Effector memory CD8-positive, alpha-beta T cell (primary cell): ENCODE results near the gene CRHR1.

Experiments used
- ATAC-seq: fragments of 150-1000 bp; cut with Tn5 transposase; replicated peaks from 2 replicates; pipeline ENCODE4 v1.10.0; 2021; ENCODE audit warnings: mild to moderate bottlenecking, moderate library complexity
- DNase-seq, 3 experiments: peaks; one replicate each; pipeline ENCODE4 v3.0.0; 2021
- H3K27ac Mint-ChIP-seq, 2 donors: one replicate each; pipeline ENCODE4 v1.8.0; 2022; ENCODE audit warnings: mild to moderate bottlenecking in 2 of 2, mixed read lengths in 2 of 2, moderate library complexity in 2 of 2
- H3K27me3 Mint-ChIP-seq, 2 donors: one replicate each; pipeline ENCODE4 v1.8.0; 2022; ENCODE audit warnings: mixed read lengths in 2 of 2
- H3K36me3 Mint-ChIP-seq: one replicate; pipeline ENCODE4 v1.8.0; 2022; ENCODE audit warnings: mild to moderate bottlenecking, moderate library complexity, mixed read lengths; ENCODE audit not compliant: insufficient read depth
- H3K4me1 Mint-ChIP-seq, 2 donors: one replicate each; pipeline ENCODE4 v1.8.0; 2022; ENCODE audit warnings: low read depth in 2 of 2, mixed read lengths in 2 of 2
- H3K4me3 Mint-ChIP-seq, 2 donors: one replicate each; pipeline ENCODE4 v1.8.0; 2022; ENCODE audit warnings: mild to moderate bottlenecking in 2 of 2, mixed read lengths in 2 of 2, moderate library complexity in 2 of 2
- H3K9me3 Mint-ChIP-seq, 2 donors: one replicate each; pipeline ENCODE4 v1.8.0; 2022; ENCODE audit warnings: mixed read lengths in 2 of 2

The CRHR1 gene

DNA sequence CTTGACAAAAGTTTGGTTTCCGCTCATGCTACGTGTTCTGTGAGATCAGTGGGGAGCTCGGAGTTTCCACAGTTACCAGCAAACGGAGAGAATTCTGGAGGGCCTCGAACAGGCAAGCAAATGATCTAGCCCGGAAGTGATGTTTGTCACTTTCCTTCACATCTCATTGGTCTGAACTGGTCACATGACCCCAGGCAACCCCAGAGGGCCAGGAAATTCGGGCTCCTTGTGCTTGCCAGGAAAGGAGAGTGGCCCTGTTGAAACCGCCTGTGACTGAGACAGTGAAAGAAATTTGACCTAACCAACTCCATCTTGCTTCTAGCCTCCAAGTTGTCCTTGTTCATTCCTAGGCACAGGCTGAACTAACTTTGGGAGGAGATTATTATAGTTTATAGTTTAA is 83.6 kb downstream of the CRHR1 start:
- ATAC-seq (no peak), DNase-seq (no peak)
- Mint-ChIP-seq H3K27ac (no peak overlapping the region), H3K27me3 (peaks cover 27 to 77% of the 10 kb centered on the region in 2 donors), H3K9me3 (no peaks in the 10 kb centered on the region), H3K4me3 (no peak overlapping the region), H3K4me1 (no peaks in the 10 kb centered on the region), H3K36me3 (no peaks in the 10 kb centered on the region)

- no peak for DNase-seq
- Mint-ChIP-seq H3K36me3 (no peaks in the 10 kb centered on the region), H3K4me1 (no peaks in the 10 kb centered on the region), H3K9me3 (no peaks in the 10 kb centered on the region), H3K27ac (no peak overlapping the region), H3K4me3 (no peak overlapping the region), H3K27me3 (peaks cover 27 to 71% of the 10 kb centered on the region in 2 donors)
- ATAC-seq = no peak
Observed at GRCh38 chr17:45868276-45868675, 84.2 kb downstream of the CRHR1 start.

GRCh38 chr17:45869676-45870341 is 85.7 kb downstream of the CRHR1 start:
- H3K36me3 Mint-ChIP-seq = no peaks in the 10 kb centered on the region
- H3K4me3 Mint-ChIP-seq = no peak overlapping the region
- H3K27ac Mint-ChIP-seq = no peak overlapping the region
- ATAC-seq = no peak
- no peaks in the 10 kb centered on the region for H3K9me3 Mint-ChIP-seq
- peaks cover 0 to 3% of the 10 kb centered on the region in 2 donors for H3K4me1 Mint-ChIP-seq
- H3K27me3 Mint-ChIP-seq = peaks cover 20 to 62% of the 10 kb centered on the region in 2 donors
- DNase-seq = no peak

DNA sequence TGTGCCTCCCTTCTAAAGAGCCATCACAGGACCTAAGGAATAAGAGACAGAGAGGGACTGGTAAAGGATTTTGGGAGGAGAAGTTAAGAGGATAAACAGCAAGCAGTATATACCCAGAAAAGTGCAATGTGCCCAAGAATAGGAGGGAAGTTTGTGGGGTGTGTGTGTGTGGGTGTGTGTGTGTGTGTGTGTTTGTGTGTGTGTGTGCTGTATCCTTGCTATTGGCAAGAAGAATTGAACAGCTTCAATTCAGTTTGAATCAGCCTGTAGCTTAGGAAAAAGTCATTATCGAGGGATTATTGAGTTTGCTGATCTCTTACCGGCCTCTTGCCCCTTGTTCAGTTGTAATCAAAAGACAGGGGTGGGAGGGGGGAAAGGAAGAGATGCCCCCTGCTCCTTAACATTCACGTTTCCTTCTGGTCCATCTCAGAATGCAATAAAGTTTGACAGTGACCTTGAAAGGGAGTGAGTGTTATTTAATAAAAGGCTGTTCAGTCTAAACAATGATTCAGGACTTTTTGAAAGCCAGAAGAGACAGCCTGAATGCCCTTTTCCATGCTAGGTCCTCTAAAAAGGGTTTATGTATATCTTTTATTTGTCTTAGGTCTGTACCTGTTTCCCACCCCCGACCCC is 86.3 kb downstream of the CRHR1 start:
- ATAC-seq (no peak), DNase-seq (no peak)
- H3K4me3 Mint-ChIP-seq = no peak overlapping the region
- no peaks in the 10 kb centered on the region for H3K9me3 Mint-ChIP-seq
- peaks cover 14 to 55% of the 10 kb centered on the region in 2 donors for H3K27me3 Mint-ChIP-seq
- no peak overlapping the region for H3K27ac Mint-ChIP-seq
- peaks cover 0 to 3% of the 10 kb centered on the region in 2 donors for H3K4me1 Mint-ChIP-seq
- no peaks in the 10 kb centered on the region for H3K36me3 Mint-ChIP-seq

GRCh38 chr17:45871718-45872117 is 87.6 kb downstream of the CRHR1 start:
- ATAC-seq (no peak), DNase-seq (no peak)
- Mint-ChIP-seq H3K27ac (no peak overlapping the region), H3K9me3 (no peaks in the 10 kb centered on the region), H3K27me3 (peaks cover 10 to 50% of the 10 kb centered on the region in 2 donors), H3K36me3 (no peaks in the 10 kb centered on the region), H3K4me1 (peaks cover 0 to 3% of the 10 kb centered on the region in 2 donors), H3K4me3 (no peak overlapping the region)

GRCh38 chr17:45873728-45874127 is 89.6 kb downstream of the CRHR1 start:
- no peak overlapping the region for H3K4me3 Mint-ChIP-seq
- peak overlapping the region in 1 of 2 donors; percentile 23 for H3K27ac Mint-ChIP-seq
- H3K27me3 Mint-ChIP-seq = peaks cover 15 to 42% of the 10 kb centered on the region in 2 donors
- peak; percentile 45 for ATAC-seq
- no peak for DNase-seq
- H3K36me3 Mint-ChIP-seq = no peaks in the 10 kb centered on the region
- peaks cover 3 to 7% of the 10 kb centered on the region in 2 donors for H3K9me3 Mint-ChIP-seq
- H3K4me1 Mint-ChIP-seq = peaks cover 0 to 3% of the 10 kb centered on the region in 2 donors

DNA sequence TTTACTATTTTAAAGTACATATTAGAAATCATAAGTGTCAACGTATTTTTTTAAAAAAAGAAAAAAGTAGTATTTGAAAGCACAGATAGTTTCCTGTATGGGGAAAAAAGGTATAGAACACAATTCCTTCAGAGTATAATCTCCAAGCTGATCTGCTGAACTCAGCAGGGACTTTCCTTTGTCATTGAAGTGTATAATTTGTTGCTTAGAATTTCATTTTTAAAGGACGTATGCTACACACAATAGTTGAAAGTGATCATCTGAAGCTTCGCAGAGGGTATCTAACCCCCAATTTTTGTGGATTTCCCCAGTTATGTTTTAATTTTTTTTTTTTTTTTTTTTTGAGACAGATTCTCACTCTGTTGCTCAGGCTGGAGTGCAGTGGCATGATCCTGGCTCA is 90.0 kb downstream of the CRHR1 start:
- Mint-ChIP-seq H3K27ac (no peak overlapping the region), H3K27me3 (peaks cover 15 to 40% of the 10 kb centered on the region in 2 donors), H3K36me3 (no peaks in the 10 kb centered on the region), H3K9me3 (peaks cover 3 to 7% of the 10 kb centered on the region in 2 donors), H3K4me1 (peaks cover 0 to 3% of the 10 kb centered on the region in 2 donors), H3K4me3 (no peak overlapping the region)
- ATAC-seq (no peak), DNase-seq (no peak)

DNA sequence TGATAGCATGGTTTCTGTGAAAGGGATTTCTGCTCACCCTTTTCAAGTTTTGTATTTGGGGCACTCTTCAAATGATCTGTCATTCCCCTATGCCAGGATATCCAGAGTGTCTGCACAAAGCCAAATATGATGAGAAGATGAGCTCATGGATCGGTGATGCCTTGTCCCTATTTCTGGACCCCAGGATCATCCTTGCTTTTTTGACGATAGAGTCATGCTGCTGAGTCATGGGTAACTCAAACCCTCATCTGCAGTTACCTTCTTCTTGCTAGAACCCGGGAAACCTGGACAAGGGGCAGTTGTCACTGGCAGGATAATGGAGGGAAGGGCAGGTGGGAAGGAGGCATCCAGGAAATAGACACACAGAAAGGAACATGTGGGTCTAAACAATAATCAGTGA is 92.4 kb downstream of the CRHR1 start:
- Mint-ChIP-seq H3K27ac (no peak overlapping the region), H3K4me1 (peaks cover 0 to 3% of the 10 kb centered on the region in 2 donors), H3K4me3 (no peak overlapping the region), H3K36me3 (no peaks in the 10 kb centered on the region), H3K9me3 (peaks cover 3 to 7% of the 10 kb centered on the region in 2 donors), H3K27me3 (peaks cover 22 to 40% of the 10 kb centered on the region in 2 donors)
- ATAC-seq (no peak), DNase-seq (no peak)

- H3K27me3 Mint-ChIP-seq = peaks cover 25 to 45% of the 10 kb centered on the region in 2 donors
- H3K9me3 Mint-ChIP-seq = peaks cover 3 to 7% of the 10 kb centered on the region in 2 donors
- no peak overlapping the region for H3K4me3 Mint-ChIP-seq
- DNase-seq (no peak), ATAC-seq (no peak)
- peaks cover 2 to 4% of the 10 kb centered on the region in 2 donors for H3K4me1 Mint-ChIP-seq
- no peak overlapping the region for H3K27ac Mint-ChIP-seq
- no peaks in the 10 kb centered on the region for H3K36me3 Mint-ChIP-seq
Observed at GRCh38 chr17:45877467-45877866, 93.3 kb downstream of the CRHR1 start.

- no peak overlapping the region for H3K27ac Mint-ChIP-seq
- no peaks in the 10 kb centered on the region for H3K36me3 Mint-ChIP-seq
- DNase-seq (no peak), ATAC-seq (no peak)
- H3K27me3 Mint-ChIP-seq = peaks cover 16 to 50% of the 10 kb centered on the region in 2 donors
- peaks cover 0 to 5% of the 10 kb centered on the region in 2 donors for H3K9me3 Mint-ChIP-seq
- H3K4me1 Mint-ChIP-seq = peaks cover 4 to 5% of the 10 kb centered on the region in 2 donors
- H3K4me3 Mint-ChIP-seq = no peak overlapping the region
Observed at GRCh38 chr17:45883063-45883462, 98.9 kb downstream of the CRHR1 start.
